HEK293 (cell line): Measurements from ENCODE around the gene MEX3C.

Source experiments
- KLF16 ChIP-seq: fragments of 450-650 bp; formaldehyde crosslinking; IDR thresholded peaks from 2 replicates; pipeline ENCODE4 v1.5.1; 2017; ENCODE audit warnings: missing biosample characterization, missing genetic modification characterization
- ZNF473 ChIP-seq: fragments of 450-650 bp; formaldehyde crosslinking; IDR thresholded peaks from 2 replicates; pipeline ENCODE4 v1.5.1; 2017; ENCODE audit warnings: missing biosample characterization, missing genetic modification characterization
- ZNF530 ChIP-seq: fragments of 450-650 bp; formaldehyde crosslinking; IDR thresholded peaks from 2 replicates; pipeline ENCODE4 v1.5.1; 2016; ENCODE audit warnings: low read depth, missing biosample characterization, missing genetic modification characterization
- ZNF670 ChIP-seq: fragments of 450-650 bp; formaldehyde crosslinking; IDR thresholded peaks from 2 replicates; pipeline ENCODE4 v1.5.1; 2016; ENCODE audit warnings: missing biosample characterization, missing genetic modification characterization, low read depth
- TF ChIP-seq, protein P1 (sequence below): fragments of 450-650 bp; formaldehyde crosslinking; IDR thresholded peaks from 2 replicates; pipeline ENCODE4 v1.5.1; 2017; ENCODE audit warnings: missing biosample characterization, missing genetic modification characterization
- TF ChIP-seq, protein P2 (sequence below): fragments of 450-650 bp; formaldehyde crosslinking; IDR thresholded peaks from 2 replicates; pipeline ENCODE4 v1.5.1; 2016; ENCODE audit warnings: missing biosample characterization, missing genetic modification characterization
- TF ChIP-seq, protein P3 (sequence below): fragments of 450-650 bp; formaldehyde crosslinking; IDR thresholded peaks from 2 replicates; pipeline ENCODE4 v1.5.1; 2016; ENCODE audit warnings: missing biosample characterization, missing genetic modification characterization

DNA sequence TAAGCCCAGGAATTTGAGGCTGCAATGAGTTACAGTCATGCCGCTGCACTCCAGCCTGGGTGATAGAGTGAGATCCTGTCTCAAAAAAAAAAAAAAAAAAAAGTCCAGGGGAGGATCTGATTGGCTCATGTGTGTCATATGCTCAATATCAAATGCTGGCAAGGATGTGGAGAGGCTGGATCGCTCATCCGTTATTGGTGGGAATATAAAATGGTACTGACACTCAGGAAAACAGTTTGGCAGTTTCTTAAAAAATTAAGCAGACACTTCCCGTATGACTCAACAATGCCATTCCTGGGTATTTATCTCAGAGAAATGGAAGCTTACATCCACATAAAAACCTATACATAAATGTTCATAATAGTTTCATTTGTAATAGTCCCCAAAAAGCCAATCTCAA lies 68.9 kb downstream of the MEX3C start:
- TF ChIP-seq, protein P1, sequence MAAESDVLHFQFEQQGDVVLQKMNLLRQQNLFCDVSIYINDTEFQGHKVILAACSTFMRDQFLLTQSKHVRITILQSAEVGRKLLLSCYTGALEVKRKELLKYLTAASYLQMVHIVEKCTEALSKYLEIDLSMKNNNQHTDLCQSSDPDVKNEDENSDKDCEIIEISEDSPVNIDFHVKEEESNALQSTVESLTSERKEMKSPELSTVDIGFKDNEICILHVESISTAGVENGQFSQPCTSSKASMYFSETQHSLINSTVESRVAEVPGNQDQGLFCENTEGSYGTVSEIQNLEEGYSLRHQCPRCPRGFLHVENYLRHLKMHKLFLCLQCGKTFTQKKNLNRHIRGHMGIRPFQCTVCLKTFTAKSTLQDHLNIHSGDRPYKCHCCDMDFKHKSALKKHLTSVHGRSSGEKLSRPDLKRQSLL (tag by site-specific recombination), result no peak
- TF ChIP-seq, protein P2, sequence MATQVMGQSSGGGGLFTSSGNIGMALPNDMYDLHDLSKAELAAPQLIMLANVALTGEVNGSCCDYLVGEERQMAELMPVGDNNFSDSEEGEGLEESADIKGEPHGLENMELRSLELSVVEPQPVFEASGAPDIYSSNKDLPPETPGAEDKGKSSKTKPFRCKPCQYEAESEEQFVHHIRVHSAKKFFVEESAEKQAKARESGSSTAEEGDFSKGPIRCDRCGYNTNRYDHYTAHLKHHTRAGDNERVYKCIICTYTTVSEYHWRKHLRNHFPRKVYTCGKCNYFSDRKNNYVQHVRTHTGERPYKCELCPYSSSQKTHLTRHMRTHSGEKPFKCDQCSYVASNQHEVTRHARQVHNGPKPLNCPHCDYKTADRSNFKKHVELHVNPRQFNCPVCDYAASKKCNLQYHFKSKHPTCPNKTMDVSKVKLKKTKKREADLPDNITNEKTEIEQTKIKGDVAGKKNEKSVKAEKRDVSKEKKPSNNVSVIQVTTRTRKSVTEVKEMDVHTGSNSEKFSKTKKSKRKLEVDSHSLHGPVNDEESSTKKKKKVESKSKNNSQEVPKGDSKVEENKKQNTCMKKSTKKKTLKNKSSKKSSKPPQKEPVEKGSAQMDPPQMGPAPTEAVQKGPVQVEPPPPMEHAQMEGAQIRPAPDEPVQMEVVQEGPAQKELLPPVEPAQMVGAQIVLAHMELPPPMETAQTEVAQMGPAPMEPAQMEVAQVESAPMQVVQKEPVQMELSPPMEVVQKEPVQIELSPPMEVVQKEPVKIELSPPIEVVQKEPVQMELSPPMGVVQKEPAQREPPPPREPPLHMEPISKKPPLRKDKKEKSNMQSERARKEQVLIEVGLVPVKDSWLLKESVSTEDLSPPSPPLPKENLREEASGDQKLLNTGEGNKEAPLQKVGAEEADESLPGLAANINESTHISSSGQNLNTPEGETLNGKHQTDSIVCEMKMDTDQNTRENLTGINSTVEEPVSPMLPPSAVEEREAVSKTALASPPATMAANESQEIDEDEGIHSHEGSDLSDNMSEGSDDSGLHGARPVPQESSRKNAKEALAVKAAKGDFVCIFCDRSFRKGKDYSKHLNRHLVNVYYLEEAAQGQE (tag by site-specific recombination), result no peak
- TF ChIP-seq, protein P3, sequence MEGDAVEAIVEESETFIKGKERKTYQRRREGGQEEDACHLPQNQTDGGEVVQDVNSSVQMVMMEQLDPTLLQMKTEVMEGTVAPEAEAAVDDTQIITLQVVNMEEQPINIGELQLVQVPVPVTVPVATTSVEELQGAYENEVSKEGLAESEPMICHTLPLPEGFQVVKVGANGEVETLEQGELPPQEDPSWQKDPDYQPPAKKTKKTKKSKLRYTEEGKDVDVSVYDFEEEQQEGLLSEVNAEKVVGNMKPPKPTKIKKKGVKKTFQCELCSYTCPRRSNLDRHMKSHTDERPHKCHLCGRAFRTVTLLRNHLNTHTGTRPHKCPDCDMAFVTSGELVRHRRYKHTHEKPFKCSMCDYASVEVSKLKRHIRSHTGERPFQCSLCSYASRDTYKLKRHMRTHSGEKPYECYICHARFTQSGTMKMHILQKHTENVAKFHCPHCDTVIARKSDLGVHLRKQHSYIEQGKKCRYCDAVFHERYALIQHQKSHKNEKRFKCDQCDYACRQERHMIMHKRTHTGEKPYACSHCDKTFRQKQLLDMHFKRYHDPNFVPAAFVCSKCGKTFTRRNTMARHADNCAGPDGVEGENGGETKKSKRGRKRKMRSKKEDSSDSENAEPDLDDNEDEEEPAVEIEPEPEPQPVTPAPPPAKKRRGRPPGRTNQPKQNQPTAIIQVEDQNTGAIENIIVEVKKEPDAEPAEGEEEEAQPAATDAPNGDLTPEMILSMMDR (tag by site-specific recombination), result no peak
- TF ChIP-seq ZNF670 (tag by site-specific recombination), result no peak
- no peak for TF ChIP-seq ZNF473 (tag by site-specific recombination)
- no peak for TF ChIP-seq ZNF530 (tag by site-specific recombination)
- TF ChIP-seq KLF16 (tag by site-specific recombination), result no peak
